HT1080 (cell line): ENCODE results near the gene APRT. TPM values are rescaled to one million over a fixed set of nuclear protein-coding genes. Genes with fewer than 3 reads are reported as not detected.
"Not testable (repeated sequence)": the region's sequence is repeated elsewhere in the genome, so short reads cannot be mapped to it uniquely, and the experiment has no call there.

Experiments used
- DNase-seq: peaks from one replicate; pipeline ENCODE4 v3.0.0-alpha.2; 2015; ENCODE audit warnings: low read depth
- total RNA-seq: library from RNA; depleted of rRNA; stranded (reverse); fragments of >200 nt; shearing (Covaris generic); gene quantifications from 2 replicates; pipeline ENCODE4 v1.2.3, GENCODE V29; 2014

The APRT gene
- total RNA-seq, 1 experiment from 2014 or later: 374 TPM

GRCh38 chr16:88788749-88789148 is 23.0 kb downstream of the APRT start:
- DNase-seq: not testable (repeated sequence)

GRCh38 chr16:88787579-88788314 is 24.0 kb downstream of the APRT start:
- DNase-seq: no peak

GRCh38 chr16:88785106-88785924 is 26.4 kb downstream of the APRT start, which contains the start of gene PIEZO1:
PIEZO1 (minus strand) TSS chr16:88785220; CDS start chr16:88784964, 256 bp downstream.
- no peak for DNase-seq

- DNase-seq: no peak
Measured at GRCh38 chr16:88784856-88785105, 26.9 kb downstream of the APRT start.

GRCh38 chr16:88784074-88784855 is 27.5 kb downstream of the APRT start:
- DNase-seq: peak; percentile 70

- no peak for DNase-seq
Measured at GRCh38 chr16:88783391-88784073, 28.2 kb downstream of the APRT start.

- DNase-seq: peak; percentile 76
Measured at GRCh38 chr16:88782454-88783390, 29.0 kb downstream of the APRT start.

GRCh38 chr16:88781140-88782077 is 30.3 kb downstream of the APRT start:
- DNase-seq: no peak

- DNase-seq: no peak
Measured at GRCh38 chr16:88780142-88781062, 31.3 kb downstream of the APRT start.

GRCh38 chr16:88779406-88780141 is 32.2 kb downstream of the APRT start:
- no peak for DNase-seq

GRCh38 chr16:88778541-88779065 is 33.1 kb downstream of the APRT start:
- no peak for DNase-seq

- no peak for DNase-seq
Measured at GRCh38 chr16:88778271-88778525, 33.5 kb downstream of the APRT start.

GRCh38 chr16:88777471-88778270 is 34.1 kb downstream of the APRT start:
- no peak for DNase-seq

GRCh38 chr16:88775825-88776224 is 35.9 kb downstream of the APRT start:
- no peak for DNase-seq

GRCh38 chr16:88774544-88775393 is 37.0 kb downstream of the APRT start:
- DNase-seq: no peak
